HG02840 (cell line): ENCODE data around the gene CYP26B1.

Source experiments
- ATAC-seq: cut with Tn5 transposase; IDR thresholded peaks from one replicate; pipeline ENCODE4 v1.9.1; 2021; ENCODE audit warnings: mild to moderate bottlenecking, moderate library complexity, moderate number of reproducible peaks; ENCODE audit not compliant: unreplicated experiment, low FRiP score

CYP26B1 gene

DNA sequence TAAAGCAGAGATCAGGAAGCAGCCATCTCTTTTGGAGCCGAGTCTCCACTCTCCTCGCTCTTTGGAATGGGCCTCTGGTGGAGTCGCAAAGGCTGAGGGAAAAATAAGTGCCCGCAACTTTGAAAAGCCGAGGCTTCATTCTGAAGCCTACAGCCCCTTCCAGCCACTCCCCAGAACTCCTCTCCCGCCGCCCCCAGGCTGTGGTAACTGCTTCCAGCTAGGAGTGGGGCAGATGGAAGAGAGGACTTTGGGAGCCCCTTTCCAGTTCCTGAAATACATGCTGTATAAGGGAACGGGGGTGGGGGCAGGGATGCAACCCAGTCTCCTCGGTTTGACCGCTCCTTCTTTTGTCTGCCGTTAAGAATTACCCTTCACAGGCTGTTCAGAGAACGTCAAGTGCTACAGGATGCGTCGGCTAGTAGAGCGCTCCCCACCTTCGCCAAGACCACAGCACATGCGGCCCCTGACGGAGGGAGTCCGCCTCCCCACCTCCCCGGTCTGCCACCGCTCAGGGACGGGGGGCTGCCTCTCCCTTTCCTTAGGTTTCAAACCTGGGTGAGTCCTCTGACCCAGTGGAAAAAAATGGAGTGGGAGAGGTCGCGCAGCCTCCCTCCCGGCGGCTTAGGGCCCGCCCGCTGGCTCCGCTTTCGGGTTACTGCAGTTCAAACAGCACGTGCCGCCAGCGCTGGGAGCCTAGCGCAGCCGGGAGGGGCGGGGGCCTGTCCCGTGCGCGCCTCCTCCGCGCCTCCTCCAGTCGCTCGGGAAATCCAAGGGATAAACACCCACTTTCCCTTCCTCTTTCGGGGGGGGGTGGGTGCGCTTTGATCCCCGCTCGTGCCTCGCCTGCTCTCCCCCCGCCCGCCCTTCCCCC lies 4.9 kb downstream of the CYP26B1 start:
- no peak for ATAC-seq

DNA sequence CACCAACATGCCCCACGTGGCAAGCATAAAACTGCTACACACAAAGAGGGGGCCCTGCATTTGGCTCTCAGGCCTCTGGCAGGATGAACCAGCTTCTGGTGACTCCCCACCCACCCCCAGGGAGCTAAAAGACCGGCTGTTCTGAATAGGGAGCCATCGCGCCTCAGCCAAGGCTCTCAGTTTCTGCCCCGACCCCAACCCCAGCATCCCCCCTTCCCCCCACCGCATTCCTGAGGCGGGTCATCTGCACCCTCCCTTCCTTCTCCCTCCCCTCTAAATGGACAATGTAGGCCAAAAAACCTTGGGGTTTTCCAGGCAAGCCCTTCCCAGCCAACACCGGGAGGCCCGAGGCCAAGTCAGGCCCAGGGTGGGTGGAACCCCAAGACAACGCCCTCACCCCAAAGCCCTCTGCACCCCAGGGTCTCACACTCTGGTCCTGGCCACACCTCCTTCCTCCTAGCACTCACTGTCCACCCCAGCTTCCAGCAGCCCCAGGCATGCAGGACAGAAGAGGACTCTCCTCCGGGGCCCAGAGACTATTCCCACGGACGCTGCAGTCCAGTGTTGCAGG lies 5.7 kb downstream of the CYP26B1 start:
- no peak for ATAC-seq

DNA sequence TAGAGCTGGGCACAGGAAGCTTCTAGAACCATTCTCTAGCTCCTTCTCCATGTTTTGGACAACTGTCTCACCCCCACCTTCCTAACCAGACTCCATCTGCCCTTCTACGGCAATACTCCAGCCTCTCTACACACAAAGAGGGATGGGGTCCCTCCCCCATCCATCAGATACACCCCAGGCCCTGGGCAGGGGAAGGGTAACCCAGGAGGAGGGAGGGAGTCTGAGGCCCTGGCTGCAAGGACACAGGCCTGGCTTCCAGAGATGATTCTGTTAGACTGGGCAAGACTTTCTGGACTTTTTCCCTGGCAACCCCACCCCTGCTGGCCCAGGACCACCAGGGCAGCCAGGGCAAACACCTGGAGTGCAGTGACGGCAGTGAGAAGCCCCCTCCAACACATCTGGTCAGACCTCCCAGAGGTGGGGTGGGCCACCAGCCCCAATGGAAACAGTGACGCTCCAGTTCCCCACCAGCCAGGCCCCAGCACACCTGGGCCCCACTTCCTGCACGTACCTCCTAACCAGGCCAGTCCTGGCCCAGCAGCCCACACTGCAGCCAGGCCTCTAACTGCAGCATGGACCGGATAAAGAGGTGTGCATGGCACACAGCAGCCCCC lies 6.5 kb downstream of the CYP26B1 start:
- ATAC-seq, result no peak

DNA sequence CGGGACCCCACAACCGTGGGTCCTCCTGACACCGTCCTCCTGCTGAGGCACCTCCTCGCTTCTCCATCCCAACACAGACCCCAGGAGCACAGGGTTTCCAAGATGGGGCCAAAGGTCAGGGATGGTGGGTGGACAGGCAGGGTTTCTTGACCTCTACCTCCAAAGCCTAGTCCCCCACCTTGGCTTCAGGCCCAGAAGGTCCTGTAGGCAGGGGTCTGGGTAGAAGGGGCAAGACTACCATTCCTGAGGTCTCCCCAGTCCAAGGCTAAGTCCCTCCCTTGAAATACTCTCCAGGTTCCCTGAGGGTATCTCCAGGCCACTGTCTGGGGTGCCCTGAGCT lies 7.1 kb downstream of the CYP26B1 start:
- no peak for ATAC-seq

DNA sequence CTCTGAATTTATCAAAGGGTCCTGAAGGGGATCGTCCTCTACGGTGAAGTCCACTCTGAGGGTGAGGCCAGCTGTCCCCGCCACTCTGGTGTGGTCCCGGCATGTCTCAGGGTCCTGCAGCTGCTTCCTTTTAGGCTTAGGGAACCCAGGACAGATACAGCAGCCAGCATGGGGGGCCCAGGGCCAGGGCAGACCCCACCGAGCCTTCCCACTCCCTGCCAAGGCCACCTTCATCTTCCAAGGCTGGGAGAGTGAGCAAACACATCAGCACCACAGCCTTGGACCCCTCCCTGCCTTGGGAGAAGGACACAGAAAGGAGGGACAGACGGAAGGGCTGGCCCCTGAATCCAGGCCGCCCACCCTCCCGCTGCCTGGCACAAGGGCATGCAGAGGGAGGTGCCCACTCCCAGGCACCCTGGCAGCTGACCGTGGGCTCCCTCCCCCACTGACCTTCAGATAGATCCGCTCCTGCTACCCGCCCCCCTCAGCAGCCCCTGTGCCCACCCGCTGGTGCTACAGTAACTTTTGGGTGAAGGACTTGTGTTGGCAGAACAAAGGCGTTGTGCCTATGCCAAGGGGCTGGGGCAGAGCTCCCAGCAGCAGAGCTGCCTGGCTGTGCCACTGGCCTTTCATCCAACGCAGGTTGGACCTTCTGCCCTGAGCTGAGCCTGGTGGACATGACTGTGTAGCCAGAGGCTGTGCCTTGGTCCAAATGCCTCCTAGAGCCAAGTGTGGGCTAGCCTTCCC lies 7.6 kb downstream of the CYP26B1 start:
- ATAC-seq, result no peak

DNA sequence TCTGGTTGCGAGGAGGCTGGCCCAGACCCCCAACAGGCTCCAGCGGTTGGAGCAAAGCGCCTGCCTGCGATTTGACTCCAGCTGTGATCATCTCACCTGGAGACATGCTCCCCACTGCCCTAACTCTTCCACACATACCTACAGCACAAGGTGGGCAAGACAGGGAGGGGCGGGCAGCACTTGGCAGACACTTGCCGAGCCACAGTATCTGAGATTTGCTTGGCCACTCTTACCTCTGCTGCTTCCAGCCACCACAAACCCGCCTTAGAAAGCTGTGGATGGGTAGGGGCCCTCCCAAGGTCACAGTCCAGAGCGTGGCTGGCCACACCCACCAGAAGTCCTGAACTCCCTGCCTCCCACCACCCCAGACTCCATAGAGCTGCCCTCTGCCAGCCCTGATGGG lies 8.2 kb downstream of the CYP26B1 start:
- ATAC-seq, result no peak

DNA sequence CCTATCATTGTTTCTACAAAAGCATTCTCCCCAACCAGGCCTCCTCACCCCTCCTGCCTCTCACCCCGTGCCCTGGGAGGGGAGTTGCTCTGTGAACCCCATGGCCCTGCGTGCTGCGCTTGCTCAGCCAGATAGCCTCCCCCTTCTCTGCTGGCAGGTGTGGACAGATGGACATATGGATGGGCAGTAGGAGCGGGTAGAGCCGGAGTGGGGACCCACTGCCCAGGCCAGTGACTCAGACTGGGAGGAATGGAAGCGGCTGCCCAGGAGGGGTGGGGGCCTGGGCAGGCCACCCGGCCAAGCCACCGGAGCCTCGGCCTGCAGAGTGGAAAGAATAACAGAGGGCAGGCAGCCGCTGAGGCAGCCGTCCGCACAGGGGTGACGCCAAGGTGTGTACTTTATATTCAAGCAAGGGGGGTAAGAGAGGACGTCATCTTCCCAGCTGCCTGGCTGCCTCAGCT lies 8.7 kb downstream of the CYP26B1 start:
- ATAC-seq, result no peak

DNA sequence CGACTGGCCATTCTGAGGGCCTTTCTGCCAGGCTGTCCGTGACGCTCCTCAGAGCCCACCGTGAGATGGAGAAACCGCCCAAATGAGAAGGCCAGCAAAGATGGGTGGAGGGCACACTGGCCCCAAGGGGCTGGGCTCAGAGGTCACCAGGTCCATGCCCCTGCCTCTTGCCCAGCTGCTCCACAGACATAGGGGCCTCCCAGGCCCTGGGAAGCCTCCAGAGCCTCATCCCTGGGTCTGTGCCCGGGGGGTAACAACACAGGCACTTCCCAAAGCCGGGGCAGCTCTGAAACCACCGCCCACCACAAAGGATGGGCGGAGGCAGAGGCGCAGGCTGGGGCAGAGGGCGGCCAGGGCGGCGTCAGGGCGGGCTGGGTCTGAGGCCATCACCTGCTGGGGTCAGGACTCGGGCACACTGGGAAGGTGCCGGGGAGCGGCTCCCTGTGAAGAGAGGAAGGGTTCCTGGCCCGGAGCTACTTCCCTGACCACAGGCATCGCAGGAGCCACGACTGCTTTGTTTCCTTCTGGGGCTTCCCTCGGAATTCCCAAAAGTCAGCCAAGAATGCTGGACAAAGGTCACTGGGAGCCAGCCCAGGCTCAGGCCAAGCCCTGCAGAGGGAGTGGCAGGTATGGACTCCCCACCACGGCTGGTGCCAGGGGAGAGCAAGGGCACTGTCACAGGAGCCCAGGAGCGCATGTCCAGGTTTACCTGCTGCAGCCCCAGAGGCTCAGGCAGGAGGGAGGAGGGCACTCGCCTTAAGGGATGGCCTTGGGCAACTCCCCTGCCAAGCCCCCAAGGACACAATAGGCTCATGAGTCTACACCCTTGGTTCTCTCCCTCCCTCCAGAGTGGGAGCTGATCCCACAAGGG lies 9.4 kb downstream of the CYP26B1 start:
- ATAC-seq, result no peak

DNA sequence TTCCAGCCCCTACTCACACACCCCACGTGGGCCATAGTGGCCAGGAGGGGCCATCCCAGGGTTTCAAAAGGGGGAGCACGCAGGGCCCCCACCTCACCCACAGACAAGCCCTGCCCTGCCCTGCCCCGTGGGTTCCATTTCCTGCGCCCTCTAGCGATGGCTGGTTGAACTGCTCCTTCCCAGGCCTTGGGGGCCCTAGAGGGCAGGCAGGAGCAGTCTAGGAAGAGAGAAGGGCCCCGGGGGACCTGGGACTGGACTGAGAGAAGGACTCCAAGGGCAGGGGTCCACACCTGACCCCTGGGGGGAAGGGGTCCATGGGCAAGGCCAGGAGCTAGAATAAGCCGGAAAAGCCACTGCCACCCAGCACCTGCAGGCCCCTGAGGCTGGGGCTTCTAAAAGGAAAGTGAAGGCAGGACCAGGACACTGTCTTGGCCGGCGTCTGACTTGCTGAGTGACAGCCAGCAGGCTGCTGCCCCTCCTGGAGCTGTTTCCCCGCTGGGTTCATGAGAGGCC lies 10.1 kb downstream of the CYP26B1 start:
- ATAC-seq, result peak; percentile 64

DNA sequence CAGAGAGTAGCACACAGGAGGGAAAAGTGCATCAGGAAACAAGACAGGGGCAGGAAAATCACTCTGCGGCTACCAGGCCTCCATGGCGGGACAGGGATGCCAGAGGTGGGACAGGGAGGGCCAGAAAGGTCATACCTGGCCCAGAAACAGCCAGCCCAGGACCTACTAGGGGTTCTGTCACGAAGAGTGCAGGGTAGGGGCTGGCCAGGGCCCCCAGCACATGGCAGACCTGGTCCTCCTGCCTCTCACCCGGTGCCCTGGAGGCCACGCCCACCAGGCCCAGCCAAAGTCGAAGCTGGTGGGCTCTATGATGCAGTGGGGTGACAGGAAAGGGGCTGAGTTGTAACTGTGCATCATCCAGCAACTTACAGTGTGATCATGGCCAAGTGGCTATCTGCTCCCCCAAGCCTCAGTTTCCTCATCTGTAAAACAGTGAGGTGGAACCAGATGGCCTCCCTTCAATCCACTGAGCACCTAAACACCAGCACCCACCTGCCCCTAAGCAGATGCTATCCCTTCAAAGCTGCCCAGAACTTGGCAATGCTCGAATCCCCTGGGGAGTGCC lies 10.6 kb downstream of the CYP26B1 start:
- ATAC-seq, result peak; percentile 10

DNA sequence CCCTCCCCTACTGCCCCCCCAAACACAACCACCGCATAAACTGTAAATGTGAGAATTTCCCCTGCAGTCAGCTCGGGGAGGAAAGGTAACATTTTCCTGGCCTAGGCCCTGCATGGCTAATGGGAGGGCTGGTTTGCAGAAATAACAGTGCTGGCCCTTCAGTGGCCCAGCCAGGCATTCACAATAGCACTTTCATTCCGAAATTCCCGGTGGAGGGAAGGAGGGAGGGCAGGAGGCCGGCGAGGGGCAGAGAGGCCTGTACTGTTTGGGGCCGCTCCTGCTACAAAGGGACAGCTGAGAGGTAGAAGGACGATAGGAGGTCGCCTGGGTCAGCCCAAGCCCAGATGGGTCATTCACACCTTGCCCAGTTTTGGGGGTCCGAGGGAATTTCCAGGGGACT lies 11.3 kb downstream of the CYP26B1 start:
- no peak for ATAC-seq

DNA sequence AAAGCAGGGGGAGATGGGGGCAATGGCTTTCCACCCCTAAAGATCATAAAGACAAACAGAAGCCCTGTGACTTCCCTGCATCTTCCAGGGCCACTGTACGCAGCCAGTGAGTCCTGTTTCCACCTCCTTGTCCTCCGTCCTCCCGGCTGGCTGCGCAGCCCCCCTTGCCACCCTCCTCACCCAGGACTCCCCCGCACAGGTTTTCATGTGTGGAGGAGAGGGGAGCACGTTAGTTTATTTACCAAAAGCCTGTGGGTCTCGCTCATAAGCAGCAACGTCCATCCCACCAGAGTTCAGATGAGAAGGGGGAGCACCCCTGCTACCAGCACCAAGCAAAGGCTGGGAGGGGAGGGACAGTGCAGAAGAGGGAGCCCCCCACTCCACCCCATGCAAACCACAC lies 11.7 kb downstream of the CYP26B1 start:
- ATAC-seq, result no peak

DNA sequence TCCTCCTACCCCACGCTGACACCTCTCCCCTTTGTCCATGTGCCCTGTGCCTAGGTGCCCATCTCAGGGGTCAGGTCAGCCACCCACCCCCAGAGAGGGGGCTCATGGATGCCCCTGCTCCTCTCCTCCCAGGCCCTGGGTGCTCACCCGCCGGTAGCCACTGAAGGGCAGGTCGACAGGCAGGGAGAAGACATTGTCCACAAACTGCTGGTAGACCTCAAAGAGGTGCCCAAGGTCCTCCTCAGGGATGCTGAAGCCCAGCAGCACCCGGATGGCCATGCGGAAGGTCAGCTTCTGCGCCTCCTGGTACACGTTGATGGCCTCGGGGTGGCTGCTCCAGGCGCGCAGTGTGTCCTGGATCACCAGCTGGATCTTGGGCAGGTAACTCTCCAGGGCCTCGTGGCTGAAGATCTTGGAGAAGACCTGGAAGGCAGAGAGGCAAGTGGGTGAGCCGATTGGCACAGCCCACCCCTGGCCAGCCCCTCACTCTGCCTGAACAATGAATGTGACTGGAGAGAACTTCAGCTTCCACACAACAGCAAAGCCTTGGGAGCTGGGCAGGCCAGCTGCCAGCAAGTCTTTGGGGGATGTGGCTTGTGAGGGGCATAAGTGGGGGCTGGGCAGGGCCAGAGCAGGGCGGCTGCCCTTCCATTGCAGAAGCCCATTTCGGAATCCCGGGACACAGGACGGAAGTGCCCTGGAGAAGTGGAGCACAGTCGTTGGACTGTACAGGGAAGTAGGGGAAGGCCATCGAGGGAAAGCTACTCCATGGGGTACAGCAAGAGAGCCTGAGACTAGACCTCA lies 12.5 kb downstream of the CYP26B1 start:
- no peak for ATAC-seq

DNA sequence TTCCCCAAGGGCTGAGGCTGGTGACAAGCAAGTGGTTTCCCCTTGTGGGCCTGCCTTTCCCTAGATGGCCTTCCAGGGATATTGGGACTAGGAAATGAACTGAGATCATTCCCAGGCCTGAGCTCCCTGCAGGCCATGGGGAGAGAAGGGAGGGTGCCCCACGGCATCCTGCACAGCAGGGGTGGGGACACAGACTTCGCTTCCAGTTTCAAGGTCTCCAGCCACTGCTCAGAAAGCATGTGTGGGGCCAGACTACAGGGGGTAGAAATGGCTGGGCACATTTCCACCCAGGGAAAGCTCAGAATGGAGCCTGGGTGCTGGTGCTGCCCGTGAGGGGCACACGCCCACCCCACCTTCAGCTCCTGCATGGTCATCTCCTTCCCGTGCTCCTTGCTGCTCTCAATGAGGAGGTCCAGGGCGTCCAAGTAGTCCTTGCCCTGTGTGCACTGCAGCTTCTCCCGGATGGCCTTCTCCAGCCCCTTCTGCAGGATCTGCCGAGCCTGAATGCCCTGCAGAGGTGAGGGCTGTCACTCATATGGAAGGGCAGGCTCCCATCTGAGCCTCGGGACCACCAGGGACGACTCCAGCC lies 13.2 kb downstream of the CYP26B1 start:
- ATAC-seq, result no peak

DNA sequence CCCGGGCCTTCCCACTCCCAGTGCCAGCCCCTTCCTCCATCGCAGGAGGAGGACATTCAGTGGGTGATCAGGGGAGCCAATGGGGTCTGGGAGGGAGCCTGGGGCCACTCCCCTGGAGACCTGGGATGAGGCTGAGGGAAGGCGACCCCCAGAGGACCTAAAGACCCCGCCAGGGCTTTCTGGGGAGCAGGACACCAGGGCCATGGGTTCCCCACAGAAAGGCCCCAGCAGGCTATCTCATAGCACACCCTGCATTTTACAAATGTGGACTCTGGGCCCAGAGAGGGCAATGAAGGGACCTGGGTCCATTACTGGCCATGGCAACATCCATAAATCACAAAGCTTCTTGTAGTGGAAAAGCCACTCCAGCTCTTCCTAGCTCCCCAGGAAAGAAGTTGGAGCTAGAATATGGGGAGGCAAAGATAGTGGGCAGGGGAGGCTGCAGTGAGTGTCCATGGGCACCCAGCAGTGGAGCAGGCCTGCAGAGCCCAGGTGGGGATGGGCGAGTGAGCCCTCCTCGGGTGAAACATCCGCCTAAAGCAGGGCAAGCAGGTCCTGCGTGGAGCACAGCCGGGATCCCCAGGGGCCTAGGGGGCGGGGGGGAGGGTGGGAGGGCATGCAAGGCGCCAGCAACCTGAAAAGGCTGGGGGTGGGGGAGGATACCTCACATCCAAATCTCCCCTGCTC lies 13.8 kb downstream of the CYP26B1 start:
- ATAC-seq, result no peak

DNA sequence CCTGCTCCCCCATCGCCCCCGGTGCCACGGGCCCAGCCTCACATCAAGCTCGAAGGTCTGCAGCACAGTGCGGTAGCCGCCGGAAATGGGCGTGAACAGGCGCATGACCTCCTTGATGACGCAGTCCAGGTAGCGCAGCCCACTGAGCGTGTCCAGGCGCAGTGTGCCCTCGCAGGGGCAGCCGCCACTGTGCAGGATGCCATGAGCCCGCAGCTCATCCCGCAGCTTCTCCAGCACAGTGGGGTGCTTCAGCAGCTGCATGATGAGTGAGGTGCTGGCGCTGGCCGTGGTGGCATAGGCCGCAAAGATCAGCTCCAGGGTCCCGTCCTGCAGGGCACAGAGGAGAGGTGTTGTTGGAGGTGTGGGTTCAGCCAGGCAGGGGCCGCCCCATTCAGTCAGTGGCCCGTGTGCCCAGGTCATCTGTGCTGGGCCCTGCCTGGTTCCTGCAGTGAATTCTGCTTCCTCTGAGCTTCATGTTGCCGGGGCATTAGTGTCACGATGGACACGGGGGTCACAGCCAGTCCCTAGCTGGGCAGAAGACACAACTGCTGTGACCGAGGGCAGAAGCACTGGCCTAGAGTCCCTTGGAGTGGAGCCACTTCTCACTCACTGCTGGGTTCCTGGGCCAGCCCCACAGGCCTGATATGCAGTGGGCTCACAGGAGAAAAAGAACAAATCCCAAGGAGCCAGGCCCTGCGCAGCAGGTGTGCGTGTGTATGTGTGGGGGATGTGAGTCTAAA lies 14.5 kb downstream of the CYP26B1 start:
- ATAC-seq, result no peak
